D721Med (cell line): ENCODE data around the gene SCP2.

Experiments
- DNase-seq: peaks from one replicate; pipeline ENCODE4 v3.0.0; 2011; ENCODE audit warnings: low spot score; ENCODE audit not compliant: insufficient read length
- FAIRE-seq: peaks from 2 replicates; lab custom pipeline; 2011; peaks lifted over from hg19 to GRCh38; lab: Jason Lieb, UNC
- CTCF ChIP-seq: IDR thresholded peaks from 2 replicates; pipeline ENCODE4 v1.5.1; 2012; ENCODE audit warnings: mild to moderate bottlenecking, control low read depth; ENCODE audit not compliant: insufficient read depth; ENCODE audit errors: missing control alignments

The SCP2 gene

DNA sequence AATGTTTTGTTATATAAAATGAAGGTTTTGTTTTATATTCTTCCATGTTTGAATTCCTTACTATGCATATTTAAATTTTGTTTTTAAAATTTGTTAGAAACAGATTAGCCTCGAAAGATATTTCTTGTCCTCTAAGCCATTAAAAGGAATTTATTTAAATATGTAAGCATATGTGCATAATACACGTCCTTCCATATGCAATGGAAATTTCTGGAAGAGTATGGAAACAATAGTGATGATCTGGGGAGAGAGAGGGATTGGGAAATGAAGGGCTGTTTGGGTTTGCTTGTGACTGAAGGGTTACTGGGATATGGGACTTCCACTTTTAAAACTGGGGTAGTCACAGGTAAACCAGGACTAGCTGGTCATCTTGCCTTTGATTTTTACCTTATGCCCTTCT lies 26.7 kb upstream of the SCP2 start:
- no peak for FAIRE-seq
- DNase-seq, result no peak
- TF ChIP-seq CTCF, result no peak

DNA sequence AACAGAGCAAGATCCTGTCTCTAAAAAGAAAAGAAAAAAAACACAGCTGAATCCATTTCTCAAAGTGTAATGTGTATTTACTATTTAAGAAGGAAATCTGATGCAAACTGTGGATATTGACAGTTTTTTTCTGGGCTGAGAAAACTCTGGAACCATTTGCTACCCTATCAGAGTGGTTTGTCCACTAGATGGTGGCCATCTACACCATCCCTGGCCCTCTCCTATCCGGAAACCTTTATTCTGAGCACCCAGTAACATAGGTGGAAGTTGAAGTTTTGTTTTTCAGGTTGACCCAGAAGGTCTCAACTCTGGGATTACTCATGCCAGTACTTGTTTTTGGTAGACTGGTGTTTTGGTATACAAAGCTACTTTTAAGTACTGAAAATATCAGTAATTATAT lies 25.7 kb upstream of the SCP2 start:
- TF ChIP-seq CTCF, result no peak
- no peak for DNase-seq

DNA sequence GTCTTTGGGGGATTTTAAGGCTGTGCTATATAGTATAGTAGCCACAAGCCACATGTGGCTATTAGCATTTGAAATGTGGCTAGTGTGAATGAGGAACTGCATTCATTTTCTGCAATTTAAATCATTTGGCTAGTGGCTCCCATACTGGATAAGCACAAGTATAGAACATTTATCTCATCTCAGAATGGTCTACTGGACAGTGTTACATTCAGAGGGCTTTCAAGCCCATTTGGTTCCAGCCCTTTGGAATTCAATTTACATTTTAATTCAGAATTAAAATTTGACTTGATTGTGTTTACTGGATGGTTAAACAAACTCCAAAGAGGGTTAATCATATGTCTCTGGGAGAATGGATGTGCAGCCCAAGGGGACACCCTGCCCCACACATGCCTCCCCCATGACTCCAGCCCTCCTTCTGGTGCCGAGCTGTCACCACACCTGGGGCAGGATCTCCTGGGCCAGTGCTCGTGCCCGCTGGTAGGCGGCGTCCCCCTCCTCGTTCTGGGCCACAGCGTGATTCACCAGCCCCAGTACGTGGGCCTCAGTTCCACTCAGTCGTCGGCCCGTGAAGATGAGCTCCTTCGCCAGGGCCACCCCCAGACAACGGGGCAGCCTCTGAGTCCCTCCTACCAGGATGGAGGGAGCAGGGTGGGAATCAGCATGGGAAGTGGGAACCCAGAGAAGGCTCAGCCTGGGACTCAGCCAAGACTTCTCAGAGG lies 22.7 kb upstream of the SCP2 start:
- no peak for FAIRE-seq
- TF ChIP-seq CTCF, result no peak
- no peak for DNase-seq

More for the DNA sequence above, 25.7 kb upstream of the SCP2 start:
- no peak for FAIRE-seq

DNA sequence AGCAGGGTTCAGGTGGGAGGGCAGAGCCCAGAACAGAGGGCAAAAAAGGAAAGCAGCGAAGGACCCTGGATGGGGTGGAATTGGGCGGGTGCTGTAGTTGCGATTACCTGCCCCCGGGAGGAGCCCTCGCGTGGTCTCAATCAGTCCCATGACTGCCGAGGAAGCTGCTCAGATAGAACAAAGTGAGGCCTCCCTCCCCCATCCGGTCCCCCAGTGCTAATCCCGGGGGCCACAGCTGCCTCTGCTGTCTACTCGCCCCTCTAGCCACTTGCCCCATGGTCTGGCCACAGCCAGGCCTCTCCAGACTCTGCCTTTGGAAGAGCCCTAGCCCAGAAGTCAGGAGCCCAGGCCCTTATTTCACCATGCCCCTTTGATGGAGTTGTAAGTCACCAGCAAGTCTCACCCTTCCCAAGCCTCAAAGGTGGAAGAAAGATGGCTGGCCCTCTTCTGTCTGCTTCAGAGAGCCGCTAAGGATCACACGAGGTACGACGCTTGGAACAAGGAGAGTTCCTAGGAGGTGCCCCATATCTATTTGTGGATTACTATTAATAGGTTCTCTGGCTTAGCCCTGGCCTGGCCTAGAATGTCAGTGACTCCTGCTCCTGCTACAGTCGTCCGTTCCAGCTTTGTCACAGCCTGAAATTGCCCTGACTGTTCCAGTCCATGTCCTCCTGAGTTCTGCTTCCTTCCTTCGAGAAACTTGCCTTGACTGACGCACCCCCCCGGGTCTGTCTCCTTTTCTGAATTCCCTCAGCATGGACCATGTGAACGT lies 22.0 kb upstream of the SCP2 start:
- FAIRE-seq, result no peak
- TF ChIP-seq CTCF, result peak; percentile 38
- peak; percentile 61 for DNase-seq

DNA sequence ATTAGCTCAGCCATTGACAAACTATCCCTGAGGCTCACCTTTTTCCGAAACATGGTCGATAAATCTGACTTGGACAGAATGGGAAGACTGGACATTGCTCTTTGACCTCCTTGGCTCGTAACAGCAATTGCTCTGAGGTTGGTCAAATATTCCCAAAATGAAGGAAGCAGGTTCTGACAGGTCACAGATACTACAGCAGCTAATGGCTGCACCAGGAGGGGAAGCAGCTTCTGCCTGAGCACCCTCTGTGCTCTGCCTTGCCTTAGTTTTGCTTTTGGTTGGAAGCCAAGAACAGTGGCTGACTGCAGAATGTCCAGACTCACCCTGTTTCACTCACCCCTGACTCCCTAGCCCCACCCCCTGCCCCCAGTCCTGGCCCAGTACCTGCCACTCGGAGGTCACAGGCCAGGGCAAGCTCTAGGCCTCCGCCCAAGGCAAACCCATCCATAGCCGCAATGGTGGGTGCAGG lies 20.9 kb upstream of the SCP2 start:
- no peak for TF ChIP-seq CTCF
- no peak for DNase-seq
- no peak for FAIRE-seq

DNA sequence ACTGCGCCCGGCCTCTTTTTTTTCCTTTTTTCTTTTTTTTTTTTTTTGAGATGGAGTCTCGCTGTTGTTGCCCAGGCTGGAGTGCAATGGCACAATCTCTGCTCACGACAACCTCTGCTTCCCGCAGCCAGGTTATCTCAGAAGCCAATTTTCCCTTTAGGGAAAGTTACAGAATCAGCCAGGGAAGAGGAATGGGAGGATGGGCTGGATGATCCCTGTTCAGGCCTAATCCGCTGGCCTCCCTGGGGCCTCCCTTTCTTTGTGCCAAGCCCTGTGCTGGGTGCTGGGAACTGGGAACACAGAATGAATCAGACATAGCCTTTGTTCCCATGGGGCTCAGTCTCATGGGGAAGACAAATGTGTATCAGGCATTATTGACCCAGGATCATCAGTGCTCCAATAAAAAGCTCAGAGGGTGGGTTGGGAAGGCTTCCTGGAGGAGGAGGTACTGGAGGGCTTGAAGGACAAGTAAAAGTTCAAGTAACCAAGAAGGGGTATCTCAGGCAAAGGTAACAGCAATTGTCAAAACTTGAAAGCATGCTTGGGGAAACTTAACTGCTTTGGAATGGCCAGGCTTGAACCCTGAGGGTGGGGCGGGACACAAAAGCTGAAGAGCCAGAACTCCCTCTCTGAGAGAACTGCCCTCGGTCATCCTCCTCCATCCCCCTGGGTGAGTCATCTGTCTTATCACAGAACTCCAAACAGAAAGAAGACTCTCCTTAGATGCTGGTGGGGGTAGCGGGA lies 19.8 kb upstream of the SCP2 start:
- no peak for TF ChIP-seq CTCF
- DNase-seq (no peak), FAIRE-seq (no peak)
